Left lobe of liver (tissue), 2 donors: ENCODE data around the gene ARSB. TPM values are rescaled to one million over a fixed set of nuclear protein-coding genes. Genes with fewer than 3 reads are reported as not detected.
A peak's percentile ranks its signal among the peaks of the same experiment; 100 is the strongest.
"Not testable (repeated sequence)": the region's sequence is repeated elsewhere in the genome, so short reads cannot be mapped to it uniquely, and the experiment has no call there.

Experiments
- ATAC-seq: fragments of 200-7000 bp; cut with Tn5 transposase; one replicate; pipeline ENCODE4 v1.9.1; 2020; ENCODE audit warnings: mild to moderate bottlenecking, moderate library complexity
- DNase-seq: peaks from one replicate; pipeline ENCODE4 v3.0.0-alpha.2; 2020; ENCODE audit warnings: low spot score
- total RNA-seq: library from RNA; stranded (reverse); gene quantifications from one replicate; pipeline ENCODE4 v1.2.1, GENCODE V29; 2021
- donor health status: DM: no; HTN: no; CAD: no; lungs with moderate emphysema.
- donor health status: DM: no; HTN: yes; CAD: no.

Gene ARSB
- total RNA-seq, 1 donor from 2014 or later, result 10.3 TPM

DNA sequence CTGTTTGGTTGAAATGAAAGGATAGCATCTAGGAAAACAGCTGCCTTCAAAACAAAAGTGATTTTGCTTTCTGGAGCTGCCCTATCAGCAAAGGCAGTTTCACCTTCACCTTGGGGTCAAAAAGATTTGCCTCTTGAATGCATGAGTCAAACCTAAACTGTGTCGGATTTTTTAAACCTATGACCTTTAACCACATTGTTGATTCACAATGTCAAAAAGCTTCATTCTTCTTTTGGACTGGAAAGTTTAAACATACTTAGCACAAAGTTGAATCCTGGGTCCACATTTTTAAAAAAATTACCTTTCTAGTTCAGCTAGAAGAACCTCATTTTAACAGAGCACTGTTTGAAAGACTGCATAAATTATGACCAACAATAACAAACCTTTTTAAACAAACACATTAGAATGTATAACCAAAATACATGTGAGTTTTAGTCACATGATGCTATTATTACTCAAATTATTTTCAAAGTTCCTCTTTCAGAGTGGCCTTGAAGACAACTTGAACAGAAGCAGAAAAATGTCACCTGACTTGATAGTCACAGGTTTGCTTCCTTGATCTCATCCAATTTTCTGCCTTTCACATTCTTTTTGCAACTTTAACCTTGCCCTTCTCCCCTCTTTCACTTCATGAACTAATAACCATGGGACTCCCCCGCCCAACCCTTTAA lies 226.8 kb downstream of the ARSB start:
- no peak for DNase-seq
- ATAC-seq, result no peak

DNA sequence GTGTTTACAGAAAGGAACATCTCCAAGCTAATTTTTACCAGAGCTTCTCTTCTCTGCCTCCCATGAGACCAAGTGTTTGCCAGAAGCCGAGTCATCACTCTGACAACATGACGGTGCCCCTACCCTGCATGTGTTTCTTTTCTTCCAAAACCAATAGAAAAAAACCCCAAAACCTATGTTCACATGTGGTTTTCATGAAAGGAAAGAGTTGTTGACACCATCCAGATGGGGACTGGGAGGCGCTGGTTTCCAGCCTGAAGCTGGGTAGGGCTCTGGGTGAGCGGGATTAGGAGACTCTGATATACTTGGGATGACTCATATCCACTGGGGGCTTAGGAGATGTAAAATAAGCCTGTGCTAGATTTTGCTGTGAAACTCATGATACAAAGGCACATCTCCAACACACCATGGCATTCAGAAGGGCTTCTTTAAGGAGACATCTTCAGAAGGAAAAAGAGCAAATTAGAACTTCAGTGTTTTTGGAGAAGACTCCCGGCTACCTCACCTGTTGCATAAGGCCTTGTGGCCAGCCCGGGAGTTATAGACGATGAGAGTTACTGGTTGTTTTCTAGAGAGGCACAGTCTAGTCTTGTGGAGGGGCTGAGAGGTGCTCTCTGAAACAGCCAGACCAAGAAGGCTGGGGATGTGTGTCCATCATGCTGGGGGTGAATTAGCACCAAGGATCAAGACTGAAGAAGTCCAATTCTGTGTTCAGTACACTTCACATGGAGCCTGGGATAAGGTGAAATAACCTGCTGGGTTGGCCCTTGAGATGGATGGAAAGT lies 227.6 kb downstream of the ARSB start:
- no peak for ATAC-seq

DNA sequence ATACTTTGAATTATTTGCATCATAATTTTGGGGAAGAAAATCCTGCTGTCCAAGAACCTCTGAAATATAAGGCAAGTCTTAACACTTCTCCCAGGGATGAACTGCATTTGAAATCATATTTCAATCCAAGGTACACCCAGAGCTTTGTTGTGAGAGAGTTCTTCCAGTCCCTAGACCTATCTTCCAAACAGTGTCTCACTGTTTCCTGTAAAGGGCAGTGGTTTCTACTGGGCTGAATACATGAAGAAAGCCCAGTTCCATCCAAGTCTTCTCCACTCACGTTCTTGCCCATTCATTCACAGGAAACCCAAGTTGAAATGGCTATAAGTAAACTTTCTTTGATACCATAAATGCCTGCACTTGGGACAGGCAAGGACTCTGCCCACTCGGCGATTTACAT lies 228.3 kb downstream of the ARSB start:
- no peak for ATAC-seq

More for the DNA sequence above, 227.6 kb downstream of the ARSB start:
- DNase-seq, result no peak

DNA sequence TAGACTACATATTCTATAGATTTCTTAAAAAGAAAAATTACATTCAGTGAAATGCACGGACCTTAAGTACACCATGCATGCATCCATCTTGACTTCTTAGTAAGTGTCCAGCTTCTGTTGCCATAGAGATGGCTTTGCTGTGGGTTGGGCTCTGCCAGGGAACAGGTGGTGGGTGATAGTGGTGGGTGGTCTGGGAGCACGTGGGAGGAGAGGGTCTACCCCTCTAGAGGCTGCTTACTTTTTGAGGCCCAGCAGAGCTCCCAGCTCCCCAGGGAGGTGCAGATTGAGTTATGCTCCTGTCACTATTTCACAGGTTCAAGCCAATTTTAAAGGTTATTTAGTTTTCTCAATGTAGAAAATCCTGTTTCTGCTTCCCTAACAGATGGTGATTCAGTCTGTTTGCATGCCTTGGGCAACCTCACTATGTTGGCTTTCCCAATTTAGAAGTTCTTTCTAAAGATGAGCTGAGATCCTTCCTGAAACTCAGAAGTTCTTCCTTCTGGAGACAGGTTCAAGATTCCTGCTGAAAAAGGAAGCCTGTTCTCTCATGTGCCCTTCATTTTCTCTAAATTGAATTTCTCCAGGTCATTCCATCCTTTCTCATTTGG lies 229.2 kb downstream of the ARSB start:
- DNase-seq (no peak), ATAC-seq (no peak)

More for the DNA sequence above, 228.3 kb downstream of the ARSB start:
- DNase-seq, result no peak

DNA sequence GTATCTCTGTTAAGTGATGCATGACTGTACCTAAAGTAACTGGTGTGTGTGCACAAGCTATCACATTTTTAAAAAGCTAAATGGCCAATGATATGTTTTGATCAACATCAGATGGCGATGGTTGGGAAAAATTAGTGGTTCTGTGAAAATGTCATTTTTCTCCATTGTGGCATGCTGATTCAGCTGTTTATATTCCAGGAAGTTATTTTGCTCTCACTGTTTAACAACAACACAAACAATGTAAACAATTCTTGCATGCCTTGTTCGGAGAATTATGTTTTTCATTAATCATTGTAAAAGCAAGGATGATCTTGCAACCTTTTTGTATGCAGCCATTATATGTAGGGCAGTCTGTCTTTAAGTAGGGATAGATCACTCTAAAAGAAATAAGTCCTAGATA lies 230.5 kb downstream of the ARSB start:
- ATAC-seq (no peak), DNase-seq (no peak)

DNA sequence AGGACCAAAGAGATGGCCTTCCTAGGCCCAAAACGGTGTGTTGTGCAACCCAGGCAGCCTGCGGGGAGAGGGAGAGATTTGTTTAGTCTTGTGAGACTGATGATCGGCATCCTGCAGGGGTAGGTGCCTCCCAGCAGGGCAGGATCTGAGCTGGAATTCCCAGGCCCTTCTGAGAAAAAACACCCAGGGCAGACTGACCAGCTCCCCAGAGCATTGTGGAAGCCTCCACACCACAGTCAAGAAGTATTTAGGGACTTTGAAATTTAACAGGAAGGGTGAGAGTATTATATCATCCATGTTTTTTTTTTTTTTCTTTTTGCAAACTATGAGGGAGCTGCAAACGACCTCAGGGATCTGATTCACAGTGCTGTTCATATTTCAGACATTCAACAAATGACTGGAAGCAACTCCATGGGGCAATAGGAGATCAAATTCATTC lies 232.0 kb downstream of the ARSB start:
- DNase-seq (no peak), ATAC-seq (no peak)

DNA sequence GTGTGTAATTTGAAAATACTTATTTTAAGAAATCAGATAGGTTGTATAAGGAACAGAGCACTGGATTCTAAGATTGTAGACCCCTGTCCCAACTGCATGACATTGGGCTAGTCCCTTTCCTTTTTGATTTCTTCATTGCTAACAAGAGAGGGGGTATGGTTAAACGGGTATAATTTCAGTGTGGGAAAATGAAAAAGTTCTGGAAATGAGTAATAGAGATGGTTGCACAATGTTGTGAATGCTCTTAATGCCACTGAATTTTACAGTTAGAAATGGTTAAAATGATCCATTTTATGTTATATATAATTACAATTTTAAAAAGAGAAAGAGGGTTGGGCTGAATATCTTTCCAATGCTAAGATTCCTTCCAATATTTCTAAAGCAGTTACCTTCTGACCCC lies 233.2 kb downstream of the ARSB start:
- ATAC-seq (no peak), DNase-seq (no peak)

DNA sequence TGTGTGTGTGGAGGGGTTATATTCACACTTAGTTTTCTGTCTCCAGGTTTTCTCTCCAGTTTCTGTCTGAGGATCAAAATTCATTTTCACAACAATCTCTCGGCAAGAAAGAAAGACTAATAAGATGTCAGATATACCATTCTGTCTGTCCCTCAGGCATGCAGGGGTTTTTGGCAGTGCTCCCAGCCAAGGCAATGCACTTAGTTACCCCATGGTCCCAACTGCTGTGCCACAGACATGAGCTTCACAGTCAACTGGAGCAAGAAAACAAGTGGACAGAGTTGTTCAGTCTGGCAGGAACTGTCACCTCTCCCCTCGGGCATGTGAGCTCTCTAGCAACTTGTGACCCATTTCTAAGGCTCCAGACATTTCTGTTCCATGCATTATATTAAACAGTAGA lies 234.8 kb downstream of the ARSB start:
- DNase-seq, result no peak

DNA sequence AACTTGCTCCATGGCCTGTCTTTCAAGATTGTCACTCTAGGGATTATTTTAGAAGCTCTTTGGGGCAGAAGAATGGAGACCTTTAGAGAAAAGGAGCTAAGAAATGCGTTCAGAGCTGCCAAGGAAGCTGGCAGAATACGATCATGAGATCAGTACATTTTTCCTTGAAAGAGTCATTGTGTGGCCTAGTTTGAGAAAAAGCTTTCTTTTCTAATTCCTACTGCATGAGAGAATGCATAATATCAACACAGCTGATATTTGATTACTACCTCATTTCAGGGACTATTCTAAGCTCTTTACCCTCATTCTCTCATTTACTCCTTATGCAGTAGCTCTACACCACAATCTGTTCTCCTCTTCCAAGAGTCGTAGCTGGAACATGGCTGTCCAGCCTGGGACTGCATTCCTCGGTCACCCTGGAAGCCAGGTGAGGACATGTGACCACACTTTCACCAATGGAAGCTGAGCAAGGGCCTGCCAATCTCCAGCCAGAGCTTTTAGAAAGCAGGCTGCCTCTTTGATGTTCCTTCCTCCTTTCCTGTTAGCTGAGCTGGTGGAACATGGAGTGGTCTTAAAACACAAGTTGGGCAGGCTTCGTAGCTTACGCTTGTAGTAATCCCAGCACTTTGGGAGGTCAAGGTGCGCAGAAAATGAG lies 237.3 kb downstream of the ARSB start:
- ATAC-seq (no peak), DNase-seq (no peak)

More for the DNA sequence above, 234.8 kb downstream of the ARSB start:
- ATAC-seq, result no peak

DNA sequence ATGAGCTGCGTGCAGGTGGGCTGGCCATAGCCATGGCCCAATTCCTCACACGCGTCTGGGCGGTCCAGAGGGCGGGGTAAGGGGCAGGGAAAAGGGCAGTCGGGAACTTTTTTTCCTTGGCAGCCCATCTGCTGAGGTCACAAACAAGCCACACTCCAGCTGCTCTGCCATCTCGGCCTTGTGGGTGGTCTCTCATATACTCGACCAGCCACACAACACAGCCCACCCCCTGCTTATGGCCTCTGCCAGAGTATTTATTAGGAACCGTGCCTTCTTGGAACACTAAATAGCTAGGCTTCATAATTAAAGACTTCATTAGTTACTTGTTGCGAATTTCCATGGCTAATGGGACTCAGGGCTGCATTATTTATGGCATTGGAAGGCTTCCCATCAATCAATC lies 238.1 kb downstream of the ARSB start:
- ATAC-seq (no peak), DNase-seq (no peak)

DNA sequence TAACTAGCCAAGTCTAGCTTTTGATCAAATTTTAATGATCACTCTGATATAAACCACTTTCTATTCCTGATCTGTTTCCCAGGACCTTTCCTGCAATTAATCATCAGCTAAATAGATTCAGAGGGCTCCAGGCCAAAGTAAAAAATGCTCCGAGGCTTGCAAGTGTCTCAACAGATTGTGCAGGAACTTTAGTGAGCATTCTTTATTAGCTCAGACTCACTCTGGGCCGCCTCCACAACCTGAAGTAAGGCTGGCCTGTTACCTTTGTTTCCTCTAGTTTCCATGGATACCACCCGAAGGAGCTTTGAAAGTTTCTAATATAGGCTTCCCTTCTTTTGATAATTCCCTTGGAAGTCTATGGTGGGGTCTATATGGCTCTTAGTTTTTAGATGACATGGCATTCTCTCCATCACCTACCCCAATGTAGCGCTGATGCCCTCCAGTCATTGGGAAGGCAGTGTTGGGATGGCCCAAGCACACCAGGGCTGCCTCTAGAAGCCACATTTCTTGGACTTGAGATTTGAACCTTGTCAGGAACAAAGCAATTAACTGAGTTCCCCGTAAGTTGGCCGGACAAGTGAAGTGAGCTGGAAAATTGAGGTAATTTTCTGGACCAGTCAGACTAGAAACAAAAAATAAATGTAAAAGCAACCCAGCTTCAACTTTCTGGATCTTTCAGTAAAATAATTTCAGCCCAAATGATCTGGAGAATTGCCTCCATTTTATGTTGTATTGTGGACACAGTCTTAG lies 238.9 kb downstream of the ARSB start:
- DNase-seq, result no peak
- no peak for ATAC-seq

DNA sequence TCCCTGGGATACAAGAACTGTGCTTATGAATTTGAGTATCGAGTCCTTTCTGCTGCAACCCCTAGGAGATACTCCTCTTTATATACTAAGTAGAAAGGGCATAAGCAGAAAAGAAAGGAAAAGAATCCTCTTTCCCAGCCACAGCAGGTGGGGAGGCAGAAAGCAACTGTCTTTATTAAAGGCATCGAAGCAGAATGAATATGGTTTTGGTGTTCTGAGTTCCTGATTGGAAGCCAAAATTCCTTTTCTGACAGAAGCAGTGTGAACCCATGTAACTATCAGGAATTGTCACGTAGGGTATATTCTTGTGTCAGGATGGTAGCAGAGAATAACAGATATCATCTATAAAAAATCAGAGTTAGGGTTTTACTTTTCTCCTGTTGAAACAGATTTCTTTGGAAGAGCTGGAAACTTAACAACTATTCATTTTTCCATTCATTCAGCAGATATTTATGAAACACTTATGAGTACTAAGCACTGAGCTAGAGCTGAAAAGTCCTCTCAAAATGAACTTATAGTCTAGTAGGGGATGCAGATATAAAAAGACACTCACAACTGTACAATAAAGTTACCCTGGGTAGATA lies 240.1 kb downstream of the ARSB start:
- no peak for ATAC-seq
- DNase-seq, result no peak

DNA sequence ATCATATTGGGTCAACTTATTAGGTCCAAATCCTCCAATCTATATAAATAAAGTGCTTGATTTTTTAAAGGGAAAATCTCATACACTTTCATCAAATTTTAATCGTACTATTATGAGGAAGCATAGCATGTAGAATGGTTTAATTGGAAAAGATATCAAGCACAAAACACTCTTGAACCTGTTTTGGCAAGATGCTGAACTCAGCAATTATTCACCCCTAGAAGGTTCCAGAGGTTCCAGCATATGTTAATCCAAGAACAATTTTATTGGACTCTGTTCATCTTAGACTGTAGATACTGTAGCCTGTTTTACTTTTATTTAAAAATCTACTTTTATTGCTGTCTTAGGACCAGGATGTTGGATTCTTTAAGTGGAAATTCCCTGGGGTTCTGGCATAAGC lies 244.1 kb downstream of the ARSB start:
- DNase-seq (no peak), ATAC-seq (no peak)

DNA sequence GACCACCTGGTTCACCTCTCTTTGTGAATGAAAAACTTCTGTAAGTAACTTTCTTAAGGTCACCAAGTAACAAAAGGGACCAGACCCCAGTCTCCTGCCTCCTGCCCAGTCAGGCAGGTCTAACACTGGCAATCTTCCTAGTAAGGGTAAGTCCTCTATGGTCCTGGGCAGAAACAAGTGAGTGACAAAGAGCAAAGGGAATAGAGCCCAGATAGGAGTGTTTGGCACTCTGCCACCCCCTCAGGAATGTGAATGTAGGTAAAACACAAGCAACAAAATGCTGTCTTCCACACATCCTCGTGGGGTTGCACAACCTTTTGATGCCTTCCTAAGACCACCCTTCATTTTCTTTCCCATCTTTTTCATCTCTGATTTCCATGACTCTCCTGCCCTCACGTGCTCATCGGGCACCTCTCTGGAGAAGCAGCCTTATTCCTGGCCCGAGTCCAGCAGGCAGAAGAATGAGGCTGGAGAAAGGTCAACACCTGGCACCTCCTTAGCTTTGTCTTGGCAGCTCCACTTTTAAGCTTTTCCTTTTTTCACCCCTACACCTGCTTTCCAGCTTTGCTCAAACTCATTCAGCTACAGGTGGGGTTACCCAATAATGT lies 246.3 kb downstream of the ARSB start:
- DNase-seq (no peak), ATAC-seq (peak; percentile 73)

DNA sequence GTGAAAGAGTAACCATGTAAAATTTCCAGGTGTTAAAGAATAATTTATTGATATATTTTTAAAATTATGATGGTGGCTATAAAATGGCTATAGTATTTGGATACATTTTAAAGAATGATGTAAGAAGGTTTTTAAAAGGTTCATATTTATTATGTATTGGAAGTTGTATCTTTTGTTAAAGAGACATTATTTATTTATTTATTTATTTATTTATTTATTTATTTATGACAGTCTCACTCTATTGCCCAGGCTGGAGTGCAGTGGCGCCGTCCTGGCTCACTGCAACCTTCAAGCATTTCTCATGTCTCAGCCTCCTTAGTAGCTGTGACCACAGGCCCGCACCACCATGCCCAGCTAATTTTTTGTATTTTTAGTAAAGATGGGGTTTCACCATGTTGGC lies 247.0 kb downstream of the ARSB start:
- no peak for DNase-seq
- no peak for ATAC-seq

DNA sequence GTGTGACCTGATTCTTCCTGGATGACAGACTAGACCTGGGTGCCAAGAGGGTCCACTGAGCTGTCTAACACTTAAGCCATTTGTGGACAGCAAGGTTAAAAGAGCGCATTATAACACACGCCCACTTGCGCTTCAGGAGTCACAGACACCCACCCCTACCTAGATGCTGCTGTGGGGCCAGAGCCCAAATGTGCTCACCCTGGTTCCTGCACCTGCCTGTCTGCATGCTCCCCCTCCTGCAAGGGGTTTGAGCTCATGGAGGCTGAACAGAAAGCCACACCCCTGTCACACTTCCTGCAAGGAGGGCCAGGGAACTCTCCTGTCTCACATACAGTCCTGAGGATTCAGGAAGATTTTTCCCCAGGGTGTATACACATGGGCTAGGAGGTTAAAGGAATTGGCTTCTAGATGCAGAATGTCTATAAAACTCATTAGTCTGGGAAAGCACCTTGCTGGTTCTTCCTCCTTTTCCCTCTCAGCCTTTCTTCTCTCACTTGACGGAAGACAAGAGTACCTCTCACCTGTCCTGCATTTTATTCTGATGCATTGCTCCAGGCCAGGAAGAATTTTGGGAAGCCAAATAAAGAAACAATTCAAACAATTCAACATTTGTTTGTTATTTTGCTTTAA lies 249.2 kb downstream of the ARSB start:
- DNase-seq, result no peak
- no peak for ATAC-seq

DNA sequence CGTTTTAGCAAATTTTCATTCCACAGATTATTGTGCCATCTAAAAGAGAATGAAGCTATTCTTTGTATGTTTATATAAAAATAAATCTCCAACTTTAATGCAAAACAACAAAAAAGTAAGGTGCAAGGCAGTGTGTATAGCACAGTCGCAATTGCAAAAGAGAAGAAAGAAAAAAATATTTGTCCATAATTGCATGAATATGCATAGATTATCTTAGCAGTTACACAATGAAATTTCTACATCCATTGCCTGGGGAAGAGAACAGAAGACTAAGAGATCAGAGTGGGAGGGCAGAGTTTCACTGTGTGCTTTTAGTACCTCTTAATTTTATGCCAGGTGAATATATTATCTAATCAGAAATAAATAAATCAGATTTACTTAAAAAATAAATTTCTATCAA lies 250.2 kb downstream of the ARSB start:
- DNase-seq, result no peak
- ATAC-seq, result no peak

DNA sequence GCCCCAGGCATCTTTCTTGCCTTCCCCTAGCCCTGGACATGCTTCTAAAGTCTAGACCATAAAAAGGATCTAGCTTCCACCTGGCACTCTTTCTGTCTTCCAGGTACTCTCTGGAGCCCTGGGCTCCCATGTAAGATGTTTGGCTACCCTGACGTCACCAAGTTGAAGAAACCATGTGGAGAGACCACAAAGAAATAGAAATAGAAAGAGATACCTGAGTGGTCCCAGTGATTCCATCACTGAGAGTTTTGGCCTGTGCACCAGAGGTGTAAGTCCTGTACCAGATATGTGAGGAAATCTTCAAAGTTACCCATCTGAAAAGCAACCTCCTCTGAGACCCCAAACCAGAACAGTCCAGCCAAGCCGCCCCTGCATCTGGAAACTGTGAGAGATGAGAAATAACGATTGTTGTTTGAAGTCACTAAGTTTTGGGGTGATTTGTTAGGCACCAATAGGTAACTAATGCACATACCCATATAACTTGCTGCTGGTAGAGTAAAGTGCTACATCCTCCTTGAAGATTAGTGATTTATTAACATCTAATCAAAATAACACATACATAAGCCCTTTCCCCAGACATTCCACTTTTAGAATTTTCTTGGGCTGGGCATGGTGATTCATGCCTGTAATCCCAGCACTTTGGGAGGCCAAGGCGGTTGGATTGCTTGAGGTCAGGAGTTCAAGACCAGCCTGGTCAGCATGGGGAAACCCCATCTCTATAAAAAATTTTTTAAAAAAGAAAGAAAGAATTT lies 250.8 kb downstream of the ARSB start:
- DNase-seq, result no peak
- ATAC-seq, result no peak

DNA sequence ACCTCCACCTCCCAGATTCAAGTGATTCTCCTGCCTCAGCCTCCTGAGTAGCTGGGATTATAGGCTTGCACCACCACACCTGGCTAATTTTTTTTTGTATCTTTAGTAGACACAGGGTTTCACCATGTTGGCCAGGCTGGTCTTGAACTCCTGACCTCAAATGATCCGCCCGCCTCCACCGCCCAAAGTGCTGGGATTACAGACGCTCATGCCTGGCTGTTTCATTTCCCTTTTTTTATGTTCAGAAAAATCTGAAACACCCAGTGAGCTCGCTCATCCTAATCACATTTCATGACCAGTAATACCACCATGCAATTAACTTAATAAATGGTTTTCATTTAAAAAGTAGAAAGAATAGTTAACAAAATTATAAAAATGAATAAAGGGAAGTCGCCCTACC lies 252.4 kb downstream of the ARSB start:
- DNase-seq, ATAC-seq: not testable (repeated sequence)
